HTERT RPE-1 (cell line): ENCODE measurements around the gene RRAGD.

Experiments
- in situ Hi-C: fragments of 300-500 bp; cut with MboI; formaldehyde crosslinking; loops from 4 replicates; pipeline ENCODE4 v1.14.3; 2020; ENCODE audit warnings: low sequenced_read_pairs

Gene RRAGD, protein sequence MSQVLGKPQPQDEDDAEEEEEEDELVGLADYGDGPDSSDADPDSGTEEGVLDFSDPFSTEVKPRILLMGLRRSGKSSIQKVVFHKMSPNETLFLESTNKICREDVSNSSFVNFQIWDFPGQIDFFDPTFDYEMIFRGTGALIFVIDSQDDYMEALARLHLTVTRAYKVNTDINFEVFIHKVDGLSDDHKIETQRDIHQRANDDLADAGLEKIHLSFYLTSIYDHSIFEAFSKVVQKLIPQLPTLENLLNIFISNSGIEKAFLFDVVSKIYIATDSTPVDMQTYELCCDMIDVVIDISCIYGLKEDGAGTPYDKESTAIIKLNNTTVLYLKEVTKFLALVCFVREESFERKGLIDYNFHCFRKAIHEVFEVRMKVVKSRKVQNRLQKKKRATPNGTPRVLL

DNA sequence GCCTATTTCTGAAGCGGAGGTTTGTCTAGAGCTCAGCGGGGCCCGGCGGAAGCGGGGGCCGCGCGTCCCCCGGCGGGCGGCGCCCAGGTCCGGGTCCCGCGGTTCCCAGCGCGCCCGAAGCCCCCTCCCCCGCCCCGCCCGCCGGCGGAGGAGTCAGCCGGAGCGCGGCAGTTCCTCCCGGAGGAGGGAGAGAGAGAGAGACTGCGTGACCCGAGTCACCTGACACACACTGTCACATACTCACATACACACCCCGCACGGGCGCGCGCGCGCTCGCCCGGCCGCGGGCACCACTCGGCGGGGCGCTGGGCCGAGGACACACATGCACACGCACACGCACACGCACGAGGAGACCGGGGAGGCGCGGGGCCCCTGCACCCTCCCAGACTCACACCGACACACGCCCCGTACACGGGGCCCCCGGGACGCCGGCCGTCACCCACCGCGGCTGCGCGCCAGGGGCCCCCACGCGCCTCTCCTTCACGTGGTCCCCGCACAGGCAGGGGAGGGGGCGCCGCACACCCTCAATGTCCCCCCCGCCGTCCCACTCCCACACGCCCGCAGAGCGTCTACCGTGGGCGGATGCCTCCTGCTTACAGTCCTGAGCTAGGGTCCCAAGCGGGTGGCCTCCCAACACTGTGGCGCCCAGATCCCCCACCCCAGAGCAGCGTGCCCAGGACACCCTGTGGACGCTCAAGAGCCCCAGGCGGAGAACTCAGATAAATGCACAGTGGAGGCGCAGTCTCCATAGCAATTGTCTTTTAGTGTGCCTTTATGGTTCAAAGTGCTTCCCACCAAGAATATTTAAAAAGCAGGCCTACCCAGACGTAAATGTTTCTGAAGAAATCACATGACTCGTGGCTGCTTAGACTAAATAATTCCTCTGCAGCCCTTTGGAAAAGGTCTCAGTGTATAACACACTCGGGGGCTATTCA, at the start of gene RRAGD:
TSS of gene RRAGD (minus strand) at position 203 of the 935 bp plus-strand sequence. CDS start 280 bp downstream, outside the sequence.
- in situ Hi-C loops: no loop called here

DNA sequence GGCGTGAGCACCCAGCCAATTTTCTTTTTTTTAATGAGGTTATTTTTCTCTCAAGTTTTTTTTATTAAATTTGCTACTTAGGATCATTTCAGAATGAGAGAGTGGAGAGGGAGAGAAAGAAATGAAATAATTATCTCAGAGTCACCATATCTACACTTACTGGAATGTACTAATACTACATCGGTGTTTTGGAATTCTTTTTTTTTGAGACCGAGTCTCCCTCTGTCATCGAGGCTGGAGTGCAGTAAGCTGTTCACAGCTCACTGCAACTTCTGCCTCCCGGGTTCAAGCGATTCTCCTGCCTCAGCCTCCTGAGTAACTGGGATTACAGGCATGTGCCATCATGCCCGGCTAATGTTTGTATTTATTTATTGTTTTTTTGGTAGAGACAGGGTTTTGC, 48.6 kb upstream of the RRAGD start:
- in situ Hi-C loops: no loop called here

DNA sequence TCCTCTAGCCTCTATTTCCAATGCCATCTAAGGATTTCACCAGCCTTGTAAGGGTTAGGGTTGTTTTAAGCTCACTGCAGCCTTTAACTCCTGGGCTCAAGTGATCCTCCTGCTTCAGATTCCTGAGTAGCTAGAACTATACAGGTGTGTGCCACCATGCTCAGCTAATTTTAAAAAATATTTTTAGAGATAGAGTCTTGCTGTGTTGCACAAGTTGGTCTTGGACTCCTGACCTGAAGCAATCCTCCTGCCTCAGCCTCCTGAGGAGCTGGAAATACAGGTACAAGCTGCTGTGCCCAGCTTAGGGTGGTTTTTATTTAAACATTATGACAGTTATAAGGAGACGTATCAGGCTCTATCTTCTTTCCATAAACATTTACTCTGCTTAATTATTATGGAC, 47.4 kb upstream of the RRAGD start:
- in situ Hi-C loops: no loop called here

DNA sequence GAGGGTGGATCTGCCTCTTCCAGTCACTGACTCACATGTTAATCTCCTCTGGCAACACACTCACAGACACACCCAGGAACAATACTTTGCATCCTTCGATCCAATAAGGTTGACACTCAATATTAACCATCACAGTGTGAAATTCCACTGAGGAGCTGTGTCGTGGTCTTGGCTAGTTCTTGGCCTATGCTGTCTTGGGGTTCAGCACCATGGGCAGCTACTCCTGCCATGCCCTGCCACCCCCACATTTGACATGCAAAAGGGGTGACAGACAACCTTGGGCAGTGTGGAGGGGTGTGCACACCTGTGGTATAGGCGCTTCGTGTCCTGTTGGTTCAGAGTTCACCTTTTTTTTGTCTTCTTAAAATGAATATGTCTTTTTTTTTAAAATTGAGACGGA, 46.6 kb upstream of the RRAGD start:
- in situ Hi-C loops: no loop called here

DNA sequence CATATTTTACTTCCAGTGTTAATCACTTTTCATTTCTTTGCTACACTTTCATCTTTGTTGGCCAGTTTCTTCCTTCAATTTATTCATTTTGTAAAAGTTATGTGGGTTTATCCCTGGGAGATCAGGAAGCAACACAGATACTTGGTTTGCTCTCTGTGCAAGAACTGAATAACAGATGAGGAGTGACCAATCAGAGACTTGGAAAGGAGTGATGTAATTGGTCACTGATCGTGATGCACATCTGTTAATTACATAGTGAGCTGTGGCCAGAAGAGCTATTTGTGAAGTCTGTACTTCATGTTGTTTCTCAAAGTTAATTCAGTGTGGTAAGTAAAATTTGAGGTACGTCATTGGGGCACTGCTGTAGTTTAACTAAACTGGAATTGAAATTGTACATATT, 42.2 kb upstream of the RRAGD start:
- in situ Hi-C loops: no loop called here

DNA sequence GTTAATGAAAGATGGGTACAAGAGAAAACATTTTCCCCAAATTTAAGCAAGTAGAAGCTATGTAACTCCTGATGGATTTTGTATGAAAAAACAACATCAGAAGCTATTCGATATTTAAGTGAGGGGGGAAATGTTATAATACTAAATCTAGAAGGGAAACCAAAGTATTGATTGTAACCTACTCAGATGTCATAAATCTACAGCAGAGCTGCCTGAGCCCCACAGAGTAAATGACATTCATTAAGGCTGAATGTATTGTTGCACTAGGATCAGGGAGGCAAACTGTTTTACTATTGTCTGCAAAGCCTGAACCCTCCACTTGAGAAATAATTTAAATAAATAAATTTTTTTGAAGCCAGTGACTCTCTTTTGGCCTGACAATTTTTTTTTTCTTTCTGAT, 40.2 kb upstream of the RRAGD start:
- in situ Hi-C loops: no loop called here

DNA sequence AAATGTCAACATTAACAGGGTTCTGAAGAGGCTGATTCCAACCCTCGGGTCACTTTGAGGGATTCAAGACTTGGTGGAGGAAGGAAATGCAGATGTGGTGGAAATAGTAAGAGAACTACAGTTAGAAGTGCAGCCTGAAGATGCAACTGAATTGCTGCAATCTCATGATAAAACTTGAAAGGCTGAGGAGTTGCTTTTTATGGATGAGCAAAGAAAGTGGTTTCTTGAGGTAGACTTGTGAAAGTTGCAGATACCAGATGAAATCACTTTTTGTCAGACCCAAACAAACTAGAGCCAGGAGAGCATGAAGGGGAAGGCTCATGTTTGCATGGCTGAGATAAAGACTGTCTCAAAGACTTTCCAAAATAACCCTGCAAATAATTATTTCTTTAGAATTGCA, 37.1 kb upstream of the RRAGD start:
- in situ Hi-C loops: no loop called here

DNA sequence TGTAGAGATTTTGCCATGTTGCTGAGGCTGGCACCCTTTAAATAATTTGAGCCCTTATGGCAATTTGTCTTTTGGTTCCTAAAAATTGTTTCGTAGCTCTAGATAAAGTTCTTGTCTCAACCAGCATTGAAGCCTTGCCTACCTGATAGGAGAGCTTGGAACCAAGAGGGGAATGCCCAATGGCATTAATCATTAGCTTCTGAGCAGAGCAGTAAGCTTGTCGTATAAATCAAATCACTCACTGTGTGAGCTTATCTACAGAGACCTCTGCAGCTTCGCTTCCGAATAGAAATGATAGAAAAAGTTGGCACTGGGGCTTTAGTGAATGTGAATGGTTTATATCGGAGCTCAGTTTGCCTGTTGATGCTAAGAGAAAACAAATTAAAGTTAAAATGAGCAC, 31.6 kb upstream of the RRAGD start:
- in situ Hi-C loops: no loop called here

DNA sequence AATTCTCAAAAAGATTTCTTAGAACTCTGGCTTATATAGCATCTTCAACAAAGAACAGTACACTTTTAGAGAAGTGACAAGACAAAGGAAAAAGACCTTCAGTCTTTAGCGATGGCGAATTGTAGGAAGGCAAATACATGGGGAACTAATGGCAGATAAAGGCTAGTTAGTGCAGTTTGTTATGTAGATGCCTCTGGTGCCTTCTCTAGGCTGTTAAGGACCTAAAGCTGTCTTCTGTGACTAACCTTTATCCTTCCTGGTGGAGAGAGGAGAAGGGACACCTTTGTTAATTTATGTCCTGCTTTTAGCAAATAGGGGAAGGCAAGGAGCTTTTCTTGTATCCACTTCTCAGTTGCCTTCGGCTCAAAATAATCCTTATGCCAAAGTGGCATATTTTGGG, 28.1 kb upstream of the RRAGD start:
- in situ Hi-C loops: no loop called here

DNA sequence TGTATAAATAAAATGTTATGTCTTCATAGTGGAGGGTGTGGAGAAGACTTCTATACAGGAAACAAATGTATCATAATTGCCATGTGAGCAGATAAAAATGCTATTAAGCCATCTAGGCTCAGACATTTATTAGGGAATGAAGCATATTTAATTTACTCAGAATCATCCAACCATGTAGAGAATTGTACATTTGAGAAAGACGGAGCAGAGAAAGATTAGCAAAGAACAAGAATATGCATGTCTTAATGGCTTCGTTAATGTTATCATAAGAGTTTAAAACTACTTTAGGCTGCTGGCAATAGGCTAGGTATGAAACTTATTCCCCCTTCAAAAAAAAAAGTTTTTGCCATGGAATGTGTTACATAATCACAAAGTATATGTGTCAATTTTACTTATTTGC, 26.9 kb upstream of the RRAGD start:
- in situ Hi-C loops: no loop called here

DNA sequence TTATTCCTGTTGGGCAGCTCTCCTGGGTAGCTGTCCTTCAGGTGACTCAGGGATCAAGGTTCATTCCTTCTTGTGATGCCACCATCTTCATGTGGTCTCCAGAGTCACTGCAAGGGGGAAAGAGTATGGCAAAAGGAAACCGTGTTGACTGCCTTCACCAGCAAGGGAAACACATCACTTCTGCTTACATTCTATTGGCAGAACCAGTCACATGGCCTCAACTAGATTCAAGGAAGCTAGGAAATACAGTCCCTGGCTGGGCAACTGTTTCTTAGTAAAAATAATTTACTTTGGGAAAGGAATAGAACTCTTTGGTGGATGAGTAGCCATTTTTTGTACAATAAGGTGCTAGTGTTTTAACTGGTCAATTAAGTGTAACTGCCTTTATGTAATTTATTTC, 26.2 kb upstream of the RRAGD start:
- in situ Hi-C loops: no loop called here

DNA sequence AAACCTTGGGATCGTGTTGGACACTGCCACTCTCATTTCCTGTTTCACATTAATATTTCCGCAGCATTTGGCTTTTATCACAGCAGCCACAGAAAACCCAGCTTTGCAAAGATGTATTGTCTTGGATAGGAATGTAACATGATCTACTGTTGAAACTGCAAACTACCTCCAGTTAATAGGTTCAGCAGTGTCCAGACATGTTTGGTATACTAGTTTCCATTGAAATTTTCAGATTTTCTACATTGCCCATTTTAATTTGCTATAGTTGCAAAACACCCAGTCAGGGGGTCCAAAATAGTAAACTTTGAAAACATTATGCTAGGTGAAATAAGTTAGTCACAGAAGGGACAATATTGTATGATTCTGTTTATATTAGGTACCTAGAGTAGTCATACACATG, 24.2 kb upstream of the RRAGD start:
- in situ Hi-C loops: no loop called here

DNA sequence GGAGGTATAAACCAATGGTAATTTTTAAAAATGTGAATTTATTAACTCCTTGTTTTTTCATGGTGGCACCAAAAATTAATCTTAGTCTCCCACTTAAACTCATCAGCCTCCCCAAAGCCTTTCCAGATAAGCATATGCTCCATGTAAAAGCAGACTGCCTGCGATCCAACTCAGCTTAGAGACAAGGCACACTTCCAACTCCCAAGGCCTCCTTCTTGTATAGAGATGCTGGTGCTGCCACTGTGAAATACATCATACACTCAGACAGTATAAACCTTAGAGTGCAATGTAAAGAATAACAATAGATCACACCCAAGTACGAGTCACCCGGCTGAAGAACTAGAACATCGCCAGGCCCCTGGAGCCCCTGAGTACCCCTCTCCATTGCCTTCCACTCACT, 22.9 kb upstream of the RRAGD start:
- in situ Hi-C loops: no loop called here

DNA sequence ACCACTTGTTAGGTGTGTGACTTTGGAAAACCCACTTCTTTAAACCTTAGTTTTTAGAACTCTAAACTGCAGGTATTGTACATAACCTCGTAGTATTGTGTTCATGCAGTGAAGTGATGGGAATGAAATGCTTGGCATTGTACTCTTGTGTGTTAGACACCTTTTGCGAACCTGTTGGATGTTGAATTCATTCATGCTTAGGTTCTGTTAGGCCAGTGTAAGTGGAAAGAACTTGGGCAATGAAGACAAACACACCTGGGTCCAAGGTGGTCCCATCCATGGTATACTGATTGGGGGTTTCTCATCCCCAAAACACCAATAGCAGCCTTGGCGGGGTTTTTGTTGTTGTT, 22.1 kb upstream of the RRAGD start:
- in situ Hi-C loops: no loop called here

DNA sequence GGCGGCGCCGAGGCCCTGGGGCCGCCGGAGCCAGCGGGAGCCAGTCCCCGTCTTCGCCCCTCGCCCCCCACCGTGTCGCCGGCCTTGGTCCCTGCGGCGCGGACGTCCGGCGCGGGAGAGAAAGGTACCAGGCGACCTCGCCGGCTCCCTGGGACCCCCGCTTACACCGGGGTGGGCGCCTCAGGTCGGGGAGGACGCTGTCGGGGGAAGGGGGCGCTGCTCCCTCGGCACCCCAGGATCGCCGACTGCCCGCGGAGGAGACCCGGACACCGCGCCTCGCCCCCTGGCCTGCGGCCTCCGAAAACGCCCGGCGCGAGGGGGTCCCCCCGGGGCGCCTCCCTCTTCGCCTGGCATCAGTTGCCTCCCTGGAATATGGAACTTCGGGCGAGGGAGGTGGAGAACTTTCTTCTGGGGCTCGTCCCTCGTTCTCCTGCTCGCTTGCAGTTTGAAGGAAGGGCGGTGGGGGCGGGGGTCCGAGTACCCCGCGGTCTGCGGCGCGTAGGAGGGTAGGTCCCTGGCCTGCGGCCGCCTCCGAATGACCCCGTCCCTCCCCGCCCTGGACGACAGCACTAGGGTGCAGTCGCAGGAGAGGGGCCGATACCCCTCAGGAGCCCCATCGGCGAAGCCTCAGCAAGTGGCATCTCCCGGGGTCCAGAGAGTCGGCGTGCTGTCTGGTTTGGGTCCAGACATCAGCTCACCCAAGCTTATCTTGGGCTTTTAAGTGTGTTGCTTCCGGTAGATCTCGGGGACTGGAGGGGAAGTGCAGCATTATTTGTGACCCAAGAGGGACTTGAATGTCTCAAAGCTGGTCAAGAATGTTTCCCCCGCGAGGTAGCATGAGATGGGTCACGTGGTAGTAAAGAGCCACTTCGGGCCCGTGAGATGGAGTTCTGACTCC, 21.4 kb upstream of the RRAGD start:
- in situ Hi-C loops: no loop called here

DNA sequence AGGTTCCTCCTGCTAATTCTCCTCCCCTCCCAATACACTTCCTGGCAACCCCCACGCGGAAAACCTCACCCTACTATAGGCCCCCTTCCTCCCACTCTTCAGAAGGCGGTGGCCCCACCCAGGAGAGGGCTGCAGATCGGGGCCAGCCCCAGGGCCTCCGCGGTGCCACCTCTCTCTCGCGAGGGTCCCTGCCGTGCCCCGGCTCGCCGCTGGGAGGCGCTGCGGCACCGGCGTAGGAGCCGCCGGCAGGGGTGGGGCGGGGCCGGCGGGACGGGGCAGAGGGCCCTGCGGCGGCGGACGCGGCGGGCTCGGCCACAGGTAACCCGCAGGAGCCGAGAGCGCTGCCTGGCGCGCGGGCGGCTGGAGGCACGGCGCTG, 20.8 kb upstream of the RRAGD start, which contains the start of gene ANKRD6:
TSS of gene ANKRD6 (plus strand) at position 278 of the 377 bp plus-strand sequence. CDS start 133,825 bp downstream, outside the sequence.
- in situ Hi-C loops: no loop called here

DNA sequence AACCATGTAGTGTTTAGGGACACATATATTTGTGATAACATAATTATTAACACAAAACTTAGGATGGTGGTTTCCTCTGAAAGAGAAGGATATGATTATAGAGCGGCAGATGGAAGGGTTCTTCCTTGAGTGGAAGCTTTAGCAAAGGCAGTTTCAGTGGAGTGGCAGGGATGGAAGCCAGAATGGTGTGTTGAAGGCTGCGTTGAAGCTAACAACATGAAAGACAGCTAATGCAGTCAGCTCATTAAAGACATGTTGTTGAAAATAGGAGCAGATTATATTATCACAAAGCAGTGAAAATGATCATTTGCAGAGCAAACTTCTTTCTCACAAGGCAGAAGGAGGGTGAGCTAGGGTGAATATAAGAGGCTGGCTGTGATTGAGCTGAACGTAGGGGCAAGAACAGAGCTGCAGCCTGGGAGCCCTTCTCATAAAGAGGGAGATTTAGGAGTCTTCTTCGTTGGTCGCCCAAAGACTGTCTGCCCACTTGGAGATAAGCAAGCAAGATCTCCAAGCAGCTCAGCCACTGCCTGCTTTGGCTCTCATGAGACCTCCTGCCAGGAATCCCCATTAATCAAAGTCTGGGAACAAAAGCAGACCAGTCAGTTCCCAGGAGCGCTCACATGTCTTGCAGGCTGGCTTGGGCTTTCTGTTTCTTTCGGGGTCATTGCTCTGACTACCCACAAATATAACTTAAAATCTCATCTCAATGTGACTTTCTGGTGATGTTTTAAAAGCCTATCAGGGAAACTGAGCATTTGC, 18.3 kb upstream of the RRAGD start:
- in situ Hi-C loops: no loop called here

DNA sequence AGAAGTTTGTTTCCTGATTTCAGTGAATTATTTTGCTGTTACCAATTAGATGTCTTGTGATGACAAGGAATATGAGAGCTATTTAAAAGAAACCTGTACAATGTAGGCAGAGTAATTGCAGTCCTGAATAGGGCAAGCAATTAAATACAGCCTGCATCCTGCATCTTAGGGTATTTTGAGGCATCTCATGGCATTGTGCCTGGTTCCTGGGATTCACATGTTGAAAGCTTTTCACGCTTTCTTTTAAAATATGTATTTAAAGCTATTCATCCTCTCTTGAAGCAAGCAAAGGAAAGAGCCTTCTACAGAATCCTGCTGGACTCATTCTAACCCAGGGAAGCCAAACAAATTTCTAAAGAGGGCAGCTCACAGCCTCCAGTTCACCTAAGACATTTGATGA, 4.7 kb upstream of the RRAGD start:
- in situ Hi-C loops: no loop called here

DNA sequence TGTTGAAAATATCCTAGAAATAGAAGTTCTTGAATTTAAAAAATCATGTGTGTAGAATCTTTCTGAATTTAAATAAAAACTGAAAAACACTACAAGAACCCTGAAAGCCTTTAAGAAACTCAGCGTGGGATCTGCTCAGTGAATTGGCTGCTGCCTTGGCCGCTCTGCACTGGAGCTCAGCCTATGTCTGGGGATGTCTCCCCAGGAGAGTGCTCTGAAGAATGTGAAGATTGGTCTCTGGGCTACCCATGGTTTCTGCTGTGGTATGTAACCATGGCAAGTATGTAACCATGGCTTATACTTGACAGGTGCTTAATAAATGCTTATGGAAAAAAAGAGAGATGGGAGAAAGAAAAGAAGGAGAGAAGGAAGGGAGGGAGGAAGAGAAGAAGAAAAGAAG, 3.1 kb upstream of the RRAGD start:
- in situ Hi-C loops: no loop called here

DNA sequence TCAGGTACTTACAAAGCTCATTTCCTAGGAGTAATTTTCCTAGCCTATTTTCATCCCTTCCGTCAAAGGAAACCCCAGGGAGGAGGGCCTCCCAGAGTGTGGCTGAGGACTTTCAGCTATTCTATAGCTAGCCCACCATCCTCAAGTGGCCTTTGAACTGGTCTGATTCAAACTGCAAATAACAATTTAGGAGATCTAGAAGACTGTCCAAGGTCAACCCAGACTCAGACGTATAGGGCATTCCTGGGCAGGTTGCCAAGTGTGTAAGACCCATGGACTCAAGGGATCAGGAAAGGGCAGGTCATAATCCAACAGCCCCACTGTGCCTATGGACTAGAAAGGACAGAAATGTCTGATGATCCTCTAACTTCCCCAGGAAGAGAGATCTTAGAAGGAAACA, 2.1 kb upstream of the RRAGD start:
- in situ Hi-C loops: no loop called here
